CD8-positive, alpha-beta memory T cell (primary cell): ENCODE data around the gene ARHGEF6. TPM values are rescaled to one million over a fixed set of nuclear protein-coding genes. Genes with fewer than 3 reads are reported as not detected.
A peak's percentile ranks its signal among the peaks of the same experiment; 100 is the strongest.

Source experiments
- CTCF ChIA-PET: fragments of 350-600 bp; sonication (Branson Sonifier 250); formaldehyde crosslinking; loops from one replicate; lab custom pipeline; 2021; ENCODE audit warnings: antibody characterized with exemption; lab: Charles Lee
- POLR2A ChIA-PET: fragments of 350-600 bp; sonication (Branson Sonifier 250); formaldehyde crosslinking; loops from one replicate; lab custom pipeline; 2021; ENCODE audit warnings: antibody characterized with exemption; lab: Charles Lee
- DNase-seq, 5 donors: peaks; one replicate each; pipeline versions ENCODE4 v3.0.0 to v3.0.0-alpha.2; 2020 to 2022; ENCODE audit warnings: mixed read lengths in 1 of 5
- H3K27ac ChIP-seq: one replicate; pipeline ENCODE4 v1.7.0; 2013; ENCODE audit warnings: low read depth, mild to moderate bottlenecking, low read length, moderate library complexity
- H3K27me3 ChIP-seq: 2 replicates; pipeline ENCODE4 v1.7.0; 2013; ENCODE audit warnings: low read length, mild to moderate bottlenecking; ENCODE audit not compliant: insufficient read depth, poor library complexity, severe bottlenecking
- H3K36me3 ChIP-seq: 2 replicates; pipeline ENCODE4 v1.7.0; 2013; ENCODE audit warnings: mild to moderate bottlenecking, low read length, moderate library complexity; ENCODE audit not compliant: insufficient read depth
- H3K4me1 ChIP-seq: 2 replicates; pipeline ENCODE4 v1.7.0; 2013; ENCODE audit warnings: mild to moderate bottlenecking, low read length, moderate library complexity; ENCODE audit not compliant: insufficient read depth
- H3K4me3 ChIP-seq: 2 replicates; pipeline ENCODE4 v1.7.0; 2013; ENCODE audit warnings: mild to moderate bottlenecking, low read length
- H3K9me3 ChIP-seq: 2 replicates; pipeline ENCODE4 v1.7.0; 2013; ENCODE audit warnings: mild to moderate bottlenecking, low read length
- H3K27ac Mint-ChIP-seq, 8 donors: one replicate each; pipeline ENCODE4 v1.8.0; 2020 to 2021; ENCODE audit warnings: mixed read lengths in 8 of 8, mild to moderate bottlenecking in 6 of 8, inconsistent platforms in 3 of 8, moderate library complexity in 3 of 8
- H3K27me3 Mint-ChIP-seq, 2 donors: one replicate each; pipeline ENCODE4 v1.8.0; 2020 to 2021; ENCODE audit warnings: mixed read lengths in 2 of 2, mild to moderate bottlenecking in 1 of 2, moderate library complexity in 1 of 2
- H3K36me3 Mint-ChIP-seq, 3 donors: one replicate each; pipeline ENCODE4 v1.8.0; 2020 to 2021; ENCODE audit warnings: mixed read lengths in 3 of 3, inconsistent platforms in 1 of 3, mild to moderate bottlenecking in 1 of 3
- H3K4me1 Mint-ChIP-seq, 3 donors: one replicate each; pipeline ENCODE4 v1.8.0; 2020 to 2021; ENCODE audit warnings: mixed read lengths in 3 of 3, inconsistent platforms in 1 of 3, mild to moderate bottlenecking in 1 of 3
- H3K4me3 Mint-ChIP-seq, 7 donors: one replicate each; pipeline ENCODE4 v1.8.0; 2020 to 2021; ENCODE audit warnings: mixed read lengths in 7 of 7, mild to moderate bottlenecking in 6 of 7, moderate library complexity in 4 of 7, inconsistent platforms in 2 of 7
- H3K9me3 Mint-ChIP-seq, 5 donors: one replicate each; pipeline ENCODE4 v1.8.0; 2020 to 2022; ENCODE audit warnings: mixed read lengths in 5 of 5, mild to moderate bottlenecking in 3 of 5, moderate library complexity in 2 of 5, inconsistent platforms in 1 of 5
- polyA plus RNA-seq: library from polyadenylated mRNA; unstranded; fragments of 300-500 nt; fragmentation: Illumina TruSeq; gene quantifications from one replicate; pipeline ENCODE4 v1.2.3, GENCODE V29; 2021
- total RNA-seq, 2 experiments: library from RNA; stranded (reverse); gene quantifications; one replicate each; pipeline ENCODE4 v1.2.3, GENCODE V29; 2021

The ARHGEF6 gene, protein sequence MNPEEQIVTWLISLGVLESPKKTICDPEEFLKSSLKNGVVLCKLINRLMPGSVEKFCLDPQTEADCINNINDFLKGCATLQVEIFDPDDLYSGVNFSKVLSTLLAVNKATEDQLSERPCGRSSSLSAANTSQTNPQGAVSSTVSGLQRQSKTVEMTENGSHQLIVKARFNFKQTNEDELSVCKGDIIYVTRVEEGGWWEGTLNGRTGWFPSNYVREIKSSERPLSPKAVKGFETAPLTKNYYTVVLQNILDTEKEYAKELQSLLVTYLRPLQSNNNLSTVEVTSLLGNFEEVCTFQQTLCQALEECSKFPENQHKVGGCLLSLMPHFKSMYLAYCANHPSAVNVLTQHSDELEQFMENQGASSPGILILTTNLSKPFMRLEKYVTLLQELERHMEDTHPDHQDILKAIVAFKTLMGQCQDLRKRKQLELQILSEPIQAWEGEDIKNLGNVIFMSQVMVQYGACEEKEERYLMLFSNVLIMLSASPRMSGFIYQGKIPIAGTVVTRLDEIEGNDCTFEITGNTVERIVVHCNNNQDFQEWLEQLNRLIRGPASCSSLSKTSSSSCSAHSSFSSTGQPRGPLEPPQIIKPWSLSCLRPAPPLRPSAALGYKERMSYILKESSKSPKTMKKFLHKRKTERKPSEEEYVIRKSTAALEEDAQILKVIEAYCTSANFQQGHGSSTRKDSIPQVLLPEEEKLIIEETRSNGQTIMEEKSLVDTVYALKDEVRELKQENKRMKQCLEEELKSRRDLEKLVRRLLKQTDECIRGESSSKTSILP
- total RNA-seq, result 10 to 100 TPM; 25.6 to 27.0 TPM
- polyA plus RNA-seq, result 60.7 TPM

GRCh38 chrX:136780763-136781162, at the start of gene ARHGEF6:
ARHGEF6 (minus strand) TSS chrX:136780932; CDS start chrX:136780882, 50 bp downstream.
- CTCF ChIA-PET, result interaction anchor here (1.7 kb wide), 1 partner anchor 13 kb away, joined by 7 read pairs; no protein-coding TSS in a partner anchor

DNA sequence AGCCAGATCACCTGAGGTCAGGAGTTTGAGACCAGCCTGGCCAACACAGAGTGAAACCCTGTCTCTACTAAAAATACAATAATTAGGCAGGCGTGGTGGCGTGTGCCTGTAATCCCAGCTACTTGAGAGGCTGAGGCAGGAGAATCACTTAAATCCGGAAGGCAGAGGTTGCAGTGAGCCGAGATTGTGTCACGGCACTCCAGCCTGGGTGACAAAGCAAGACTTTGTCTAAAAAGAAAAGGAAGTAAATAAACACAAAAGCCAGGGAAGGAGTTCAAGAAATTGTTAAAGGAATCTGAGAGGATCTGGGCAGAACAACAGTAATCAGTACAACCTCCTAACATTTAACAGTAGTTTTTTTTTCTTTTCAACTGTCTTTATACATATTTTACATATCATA, 48.7 kb upstream of the ARHGEF6 start:
- ChIA-PET CTCF (no interaction called here), POLR2A (no interaction called here)
- no peak for DNase-seq
- no peaks in the 10 kb centered on the region for H3K36me3 ChIP-seq
- H3K9me3 ChIP-seq, result no peaks in the 10 kb centered on the region
- no peaks in the 10 kb centered on the region for H3K4me1 ChIP-seq
- H3K9me3 Mint-ChIP-seq, result no peaks in the 10 kb centered on the region
- no peaks in the 10 kb centered on the region for H3K27me3 ChIP-seq
- peaks cover 0 to 8% of the 10 kb centered on the region in 2 donors for H3K27me3 Mint-ChIP-seq
- H3K4me3 Mint-ChIP-seq, result no peak overlapping the region
- no peak overlapping the region for H3K27ac ChIP-seq
- H3K27ac Mint-ChIP-seq, result no peak overlapping the region
- H3K36me3 Mint-ChIP-seq, result peaks cover 1 to 6% (median 2%) of the 10 kb centered on the region in 3 donors
- no peaks in the 10 kb centered on the region for H3K4me1 Mint-ChIP-seq
- H3K4me3 ChIP-seq, result no peak overlapping the region

More at GRCh38 chrX:136780763-136781162, at the start of gene ARHGEF6:
- Mint-ChIP-seq H3K4me3 (peak within 1 kb of the TSS; percentile 90 to 94 (median 92)), H3K27ac (peak within 1 kb of the TSS; percentile 87 to 97 (median 92)), H3K4me1 (peaks cover 44 to 75% (median 66%) of the 10 kb centered on the region in 3 donors), H3K27me3 (peaks cover 0 to 1% of the 10 kb centered on the region in 2 donors), H3K36me3 (peaks cover 0 to 14% (median 0%) of the 10 kb centered on the region in 3 donors), H3K9me3 (no peaks in the 10 kb centered on the region)
- no peaks in the 10 kb centered on the region for H3K36me3 ChIP-seq
- peak in 3 of 5 donors; percentile 26 to 48 (median 47) for DNase-seq
- no peaks in the 10 kb centered on the region for H3K27me3 ChIP-seq
- H3K27ac ChIP-seq, result peak within 1 kb of the TSS; percentile 48
- POLR2A ChIA-PET, result interaction anchor here (0.8 to 0.9 kb wide), 2 partner anchors 98 to 106 kb away, joined by 4 read pairs; no protein-coding TSS in a partner anchor
- H3K4me1 ChIP-seq, result peaks cover 36% of the 10 kb centered on the region
- no peaks in the 10 kb centered on the region for H3K9me3 ChIP-seq
- H3K4me3 ChIP-seq, result peak within 1 kb of the TSS; percentile 77

DNA sequence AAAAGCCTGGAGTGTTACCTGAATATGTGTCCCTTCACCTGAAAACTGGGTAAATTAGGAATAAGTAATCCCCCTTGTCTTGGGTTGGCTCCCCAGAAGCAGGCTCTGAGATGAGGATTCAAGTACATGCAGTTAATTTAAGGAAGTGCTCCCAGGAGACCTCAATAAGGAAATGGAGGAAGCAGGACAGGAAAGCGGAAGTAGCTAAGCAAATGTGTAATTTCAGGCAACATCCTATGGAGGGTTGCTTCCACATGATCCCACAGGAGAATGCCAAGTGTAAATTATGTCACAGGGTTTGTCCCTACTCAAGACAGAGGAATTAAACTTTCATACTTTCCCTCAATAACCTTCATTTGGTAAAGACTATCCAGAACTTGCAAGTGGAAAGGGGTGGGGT, 48.1 kb upstream of the ARHGEF6 start:
- peaks cover 1 to 6% (median 2%) of the 10 kb centered on the region in 3 donors for H3K36me3 Mint-ChIP-seq
- no peak overlapping the region for H3K27ac Mint-ChIP-seq
- H3K4me3 Mint-ChIP-seq, result no peak overlapping the region
- Histone ChIP-seq H3K27ac (no peak overlapping the region), H3K9me3 (no peaks in the 10 kb centered on the region), H3K27me3 (no peaks in the 10 kb centered on the region), H3K36me3 (no peaks in the 10 kb centered on the region), H3K4me3 (no peak overlapping the region), H3K4me1 (no peaks in the 10 kb centered on the region)
- no peak for DNase-seq
- CTCF ChIA-PET, result no interaction called here
- H3K27me3 Mint-ChIP-seq, result peaks cover 0 to 8% of the 10 kb centered on the region in 2 donors
- no peaks in the 10 kb centered on the region for H3K4me1 Mint-ChIP-seq
- H3K9me3 Mint-ChIP-seq, result no peaks in the 10 kb centered on the region
- POLR2A ChIA-PET, result no interaction called here

DNA sequence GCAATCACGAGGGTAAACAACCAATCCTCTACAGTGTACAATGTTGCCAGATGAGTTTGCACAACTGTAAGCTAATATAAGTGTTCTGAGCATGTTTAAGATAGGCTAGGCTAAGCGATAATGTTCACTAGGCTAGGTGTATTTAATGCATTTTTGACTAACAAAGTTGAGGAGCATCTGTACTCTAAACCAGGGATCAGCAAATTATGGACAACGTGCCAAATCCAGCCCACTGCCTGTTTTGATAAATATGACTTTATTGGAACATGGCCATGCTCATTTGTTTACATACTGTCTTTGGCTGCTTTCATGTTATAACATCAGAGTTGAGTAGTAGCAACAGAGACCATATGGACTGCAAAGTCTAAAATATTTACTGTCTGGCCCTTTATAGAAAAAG, 46.3 kb upstream of the ARHGEF6 start:
- CTCF ChIA-PET, result no interaction called here
- Histone ChIP-seq H3K27me3 (no peaks in the 10 kb centered on the region), H3K36me3 (no peaks in the 10 kb centered on the region), H3K4me1 (no peaks in the 10 kb centered on the region), H3K4me3 (no peak overlapping the region), H3K27ac (no peak overlapping the region), H3K9me3 (no peaks in the 10 kb centered on the region)
- POLR2A ChIA-PET, result no interaction called here
- H3K27ac Mint-ChIP-seq, result no peak overlapping the region
- H3K4me1 Mint-ChIP-seq, result no peaks in the 10 kb centered on the region
- no peak overlapping the region for H3K4me3 Mint-ChIP-seq
- no peak for DNase-seq
- H3K36me3 Mint-ChIP-seq, result peaks cover 1 to 6% (median 2%) of the 10 kb centered on the region in 3 donors
- peaks cover 0 to 8% of the 10 kb centered on the region in 2 donors for H3K27me3 Mint-ChIP-seq
- no peaks in the 10 kb centered on the region for H3K9me3 Mint-ChIP-seq

DNA sequence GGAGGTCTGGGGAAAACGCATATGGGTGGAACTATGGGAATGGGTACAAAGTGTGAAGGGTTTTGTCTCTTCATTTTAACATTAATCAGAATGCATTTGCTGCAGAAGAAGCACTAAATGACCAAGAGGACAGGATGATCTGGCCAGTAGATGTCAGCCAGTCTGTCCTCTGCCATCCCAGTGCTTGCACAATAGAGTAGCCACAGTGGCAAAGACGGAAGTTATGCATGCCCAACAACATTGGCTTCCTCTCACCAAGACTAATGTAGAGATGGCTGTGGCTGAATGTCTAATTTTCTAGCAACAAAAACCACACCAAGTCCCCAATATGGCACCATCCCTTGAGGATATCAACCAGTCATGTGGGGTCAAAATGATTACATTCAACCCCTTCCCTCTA, 45.0 kb upstream of the ARHGEF6 start:
- no peaks in the 10 kb centered on the region for H3K9me3 Mint-ChIP-seq
- H3K36me3 Mint-ChIP-seq, result peaks cover 2 to 6% (median 4%) of the 10 kb centered on the region in 3 donors
- Histone ChIP-seq H3K36me3 (no peaks in the 10 kb centered on the region), H3K9me3 (no peaks in the 10 kb centered on the region), H3K27ac (no peak overlapping the region), H3K4me1 (no peaks in the 10 kb centered on the region), H3K4me3 (no peak overlapping the region), H3K27me3 (no peaks in the 10 kb centered on the region)
- no peak overlapping the region for H3K4me3 Mint-ChIP-seq
- no peak overlapping the region for H3K27ac Mint-ChIP-seq
- peaks cover 0 to 7% of the 10 kb centered on the region in 2 donors for H3K27me3 Mint-ChIP-seq
- CTCF ChIA-PET, result no interaction called here
- H3K4me1 Mint-ChIP-seq, result no peaks in the 10 kb centered on the region
- POLR2A ChIA-PET, result no interaction called here
- DNase-seq, result no peak

- no peaks in the 10 kb centered on the region for H3K9me3 Mint-ChIP-seq
- CTCF ChIA-PET, result no interaction called here
- no peaks in the 10 kb centered on the region for H3K4me1 ChIP-seq
- H3K27me3 Mint-ChIP-seq, result peaks cover 0 to 3% of the 10 kb centered on the region in 2 donors
- H3K27ac ChIP-seq, result no peak overlapping the region
- no peaks in the 10 kb centered on the region for H3K27me3 ChIP-seq
- no peak overlapping the region for H3K4me3 Mint-ChIP-seq
- no peaks in the 10 kb centered on the region for H3K36me3 ChIP-seq
- H3K4me3 ChIP-seq, result no peak overlapping the region
- H3K4me1 Mint-ChIP-seq, result no peaks in the 10 kb centered on the region
- POLR2A ChIA-PET, result no interaction called here
- H3K36me3 Mint-ChIP-seq, result peaks cover 0 to 13% (median 2%) of the 10 kb centered on the region in 3 donors
- no peak overlapping the region for H3K27ac Mint-ChIP-seq
- no peak for DNase-seq
- no peaks in the 10 kb centered on the region for H3K9me3 ChIP-seq
These were observed 42.4 kb upstream of the ARHGEF6 start for GRCh38 chrX:136823175-136823574.

- CTCF ChIA-PET, result no interaction called here
- Histone ChIP-seq H3K4me3 (no peak overlapping the region), H3K27ac (no peak overlapping the region), H3K36me3 (no peaks in the 10 kb centered on the region), H3K27me3 (no peaks in the 10 kb centered on the region), H3K4me1 (no peaks in the 10 kb centered on the region), H3K9me3 (no peaks in the 10 kb centered on the region)
- Mint-ChIP-seq H3K9me3 (no peaks in the 10 kb centered on the region), H3K36me3 (peaks cover 0 to 13% (median 2%) of the 10 kb centered on the region in 3 donors), H3K27me3 (peaks cover 0 to 5% of the 10 kb centered on the region in 2 donors), H3K4me1 (no peaks in the 10 kb centered on the region), H3K27ac (no peak overlapping the region), H3K4me3 (no peak overlapping the region)
- POLR2A ChIA-PET, result no interaction called here
- DNase-seq, result no peak
These were observed 41.8 kb upstream of the ARHGEF6 start for GRCh38 chrX:136822337-136823095.
